MCF 10A (cell line): ENCODE measurements around the gene TNRC18. TPM values are rescaled to one million over a fixed set of nuclear protein-coding genes. Genes with fewer than 3 reads are reported as not detected.

ENCODE experiments used
- BruUV-seq: library from RNA; stranded (reverse); fragments of 400-500 nt; replicated peaks from 2 replicates; lab custom pipeline; 2021; lab: Mats Ljungman, UMichigan
- CTCF ChIA-PET: fragments of 300-600 bp; sonication (Branson Sonifier 250); formaldehyde crosslinking; extraction: SDS; loops from one replicate; lab custom pipeline; 2021; ENCODE audit warnings: antibody characterized with exemption, inconsistent platforms; lab: Yijun Ruan, JAX
- POLR2A ChIA-PET: fragments of 300-600, 350-650 bp; sonication (Branson Sonifier 250); formaldehyde crosslinking; extraction: SDS; loops from one replicate; lab custom pipeline; 2020; ENCODE audit warnings: antibody characterized with exemption, inconsistent platforms; lab: Yijun Ruan, JAX
- DNase-seq: peaks from one replicate; pipeline ENCODE4 v3.0.0-alpha.2; 2018; ENCODE audit not compliant: unreplicated experiment
- H3K27ac Mint-ChIP-seq: one replicate; pipeline ENCODE4 v1.8.0; 2022; ENCODE audit warnings: mild to moderate bottlenecking, low read depth, mixed read lengths; ENCODE audit not compliant: unreplicated experiment
- H3K27me3 Mint-ChIP-seq: one replicate; pipeline ENCODE4 v1.8.0; 2022; ENCODE audit warnings: mixed read lengths; ENCODE audit not compliant: insufficient read depth, unreplicated experiment
- H3K36me3 Mint-ChIP-seq: one replicate; pipeline ENCODE4 v1.8.0; 2022; ENCODE audit warnings: mild to moderate bottlenecking, moderate library complexity, mixed read lengths; ENCODE audit not compliant: insufficient read depth, unreplicated experiment
- H3K4me1 Mint-ChIP-seq: one replicate; pipeline ENCODE4 v1.8.0; 2022; ENCODE audit warnings: mixed read lengths; ENCODE audit not compliant: insufficient read depth, unreplicated experiment
- H3K4me3 Mint-ChIP-seq: one replicate; pipeline ENCODE4 v1.8.0; 2022; ENCODE audit warnings: mild to moderate bottlenecking, moderate library complexity, mixed read lengths; ENCODE audit not compliant: unreplicated experiment
- H3K9me3 Mint-ChIP-seq: one replicate; pipeline ENCODE4 v1.8.0; 2022; ENCODE audit warnings: mixed read lengths; ENCODE audit not compliant: unreplicated experiment
- CTCF ChIP-seq: fragments of 200-600 bp; IDR thresholded peaks from one replicate; pipeline ENCODE4 v1.8.0; 2022; ENCODE audit warnings: antibody characterized with exemption, mild to moderate bottlenecking; ENCODE audit not compliant: unreplicated experiment
- intact Hi-C: fragments of 100-400 bp; cut with micrococcal nuclease; formaldehyde crosslinking; loops from 2 replicates; pipeline ENCODE4 v1.14.1; 2022
- total RNA-seq: library from RNA; stranded (reverse); gene quantifications from 2 replicates; pipeline ENCODE4 v1.2.3, GENCODE V29; 2022

The TNRC18 gene
- total RNA-seq, 1 experiment from 2014 or later: 132 TPM

GRCh38 chr7:5349437-5350173 lies 74.0 kb downstream of the TNRC18 start:
- ChIA-PET CTCF (interaction anchor here (0.6 to 1.4 kb wide), 2 partner anchors 15 to 16 kb away, joined by 4 to 5 read pairs; no protein-coding TSS in a partner anchor), POLR2A (no interaction called here)
- intact Hi-C loops: no loop called here
- no peak overlapping the region for H3K4me3 Mint-ChIP-seq
- H3K9me3 Mint-ChIP-seq: no peaks in the 10 kb centered on the region
- no peaks in the 10 kb centered on the region for H3K27me3 Mint-ChIP-seq
- no peak for DNase-seq
- peaks cover 81% of the 10 kb centered on the region for H3K36me3 Mint-ChIP-seq
- H3K27ac Mint-ChIP-seq: no peak overlapping the region
- H3K4me1 Mint-ChIP-seq: peaks cover 6% of the 10 kb centered on the region
- TF ChIP-seq CTCF: no peak
- no TSS peak for BruUV-seq

- Mint-ChIP-seq H3K4me1 (no peaks in the 10 kb centered on the region), H3K9me3 (no peaks in the 10 kb centered on the region), H3K4me3 (no peak overlapping the region), H3K27me3 (no peaks in the 10 kb centered on the region), H3K27ac (no peak overlapping the region), H3K36me3 (peaks cover 81% of the 10 kb centered on the region)
- TF ChIP-seq CTCF: no peak
- CTCF ChIA-PET: interaction anchor here (0.6 kb wide), 1 partner anchor 16 kb away, joined by 5 read pairs; no protein-coding TSS in a partner anchor
- no peak for DNase-seq
- POLR2A ChIA-PET: no interaction called here
- intact Hi-C loops: no loop called here
- no TSS peak for BruUV-seq
Observed at GRCh38 chr7:5349005-5349380, 74.6 kb downstream of the TNRC18 start.

- POLR2A ChIA-PET: no interaction called here
- intact Hi-C loops: no loop called here
- CTCF ChIA-PET: no interaction called here
- Mint-ChIP-seq H3K36me3 (peaks cover 80% of the 10 kb centered on the region), H3K27ac (no peak overlapping the region), H3K4me3 (no peak overlapping the region), H3K27me3 (no peaks in the 10 kb centered on the region), H3K9me3 (no peaks in the 10 kb centered on the region), H3K4me1 (no peaks in the 10 kb centered on the region)
- BruUV-seq: no TSS peak
- no peak for TF ChIP-seq CTCF
- no peak for DNase-seq
Observed at GRCh38 chr7:5348134-5349004, 75.3 kb downstream of the TNRC18 start.

GRCh38 chr7:5345671-5346070 lies 78.0 kb downstream of the TNRC18 start:
- TF ChIP-seq CTCF: no peak
- no peak for DNase-seq
- ChIA-PET CTCF (no interaction called here), POLR2A (no interaction called here)
- no peak overlapping the region for H3K27ac Mint-ChIP-seq
- H3K27me3 Mint-ChIP-seq: no peaks in the 10 kb centered on the region
- intact Hi-C loops: no loop called here
- H3K4me3 Mint-ChIP-seq: no peak overlapping the region
- peaks cover 80% of the 10 kb centered on the region for H3K36me3 Mint-ChIP-seq
- BruUV-seq: no TSS peak
- no peaks in the 10 kb centered on the region for H3K4me1 Mint-ChIP-seq
- H3K9me3 Mint-ChIP-seq: no peaks in the 10 kb centered on the region
